Measurements from ENCODE around the gene CHI3L1.

The CHI3L1 gene

GRCh38 chr1:203162403-203162802, 24.1 kb downstream of the CHI3L1 start:
- no peaks in the 10 kb centered on the region for H4K20me1 ChIP-seq (ENCODE audit: insufficient read depth, low read length)
- H3K4me1 ChIP-seq (ENCODE audit: low read length): peaks cover 5% of the 10 kb centered on the region
- H2AFZ ChIP-seq (ENCODE audit: low read depth, low read length): no peak overlapping the region
- H3K27ac ChIP-seq (ENCODE audit: low read length): no peak overlapping the region
- no peaks in the 10 kb centered on the region for H3K9me3 ChIP-seq (ENCODE audit: insufficient read depth, low read length)
- no peaks in the 10 kb centered on the region for H3K79me2 ChIP-seq (ENCODE audit: low read length)
- no peak overlapping the region for H3K4me2 ChIP-seq (ENCODE audit: low read length)
- TF ChIP-seq EZH2phosphoT487 (IDR thresholded peaks at IDR 0.05; ENCODE audit: low read depth): no peak
- TF ChIP-seq CTCF (IDR thresholded peaks at IDR 0.05; ENCODE audit: low read depth, low read length): no peak
- no peak overlapping the region for H3K4me3 ChIP-seq (ENCODE audit: low read length)
- H3K27me3 ChIP-seq (ENCODE audit: low read depth, low read length): peaks cover 75% of the 10 kb centered on the region
- H3K36me3 ChIP-seq (replicated peaks; ENCODE audit: low read depth, low read length): no peaks in the 10 kb centered on the region
- no peak overlapping the region for H3K9ac ChIP-seq (ENCODE audit: low read length)

- no peak overlapping the region for H2AFZ ChIP-seq (ENCODE audit: low read depth, low read length)
- no peak overlapping the region for H3K4me2 ChIP-seq (ENCODE audit: low read length)
- no peak overlapping the region for H3K4me3 ChIP-seq (ENCODE audit: low read length)
- no peaks in the 10 kb centered on the region for H3K9me3 ChIP-seq (ENCODE audit: insufficient read depth, low read length)
- H3K27ac ChIP-seq (ENCODE audit: low read length): no peak overlapping the region
- TF ChIP-seq EZH2phosphoT487 (IDR thresholded peaks at IDR 0.05; ENCODE audit: low read depth) (no peak), CTCF (IDR thresholded peaks at IDR 0.05; ENCODE audit: low read depth, low read length) (no peak)
- no peaks in the 10 kb centered on the region for H3K36me3 ChIP-seq (replicated peaks; ENCODE audit: low read depth, low read length)
- H3K4me1 ChIP-seq (ENCODE audit: low read length): peaks cover 5% of the 10 kb centered on the region
- H3K9ac ChIP-seq (ENCODE audit: low read length): no peak overlapping the region
- H4K20me1 ChIP-seq (ENCODE audit: insufficient read depth, low read length): no peaks in the 10 kb centered on the region
- no peaks in the 10 kb centered on the region for H3K79me2 ChIP-seq (ENCODE audit: low read length)
- H3K27me3 ChIP-seq (ENCODE audit: low read depth, low read length): peaks cover 82% of the 10 kb centered on the region
Observed at GRCh38 chr1:203161703-203162102, 24.8 kb downstream of the CHI3L1 start.

- Histone ChIP-seq H3K27ac (ENCODE audit: low read length) (no peak overlapping the region), H2AFZ (ENCODE audit: low read depth, low read length) (no peak overlapping the region), H3K4me2 (ENCODE audit: low read length) (no peak overlapping the region), H3K9me3 (ENCODE audit: insufficient read depth, low read length) (no peaks in the 10 kb centered on the region), H3K27me3 (ENCODE audit: low read depth, low read length) (peaks cover 83% of the 10 kb centered on the region), H4K20me1 (ENCODE audit: insufficient read depth, low read length) (no peaks in the 10 kb centered on the region), H3K36me3 (replicated peaks; ENCODE audit: low read depth, low read length) (no peaks in the 10 kb centered on the region), H3K4me1 (ENCODE audit: low read length) (peaks cover 5% of the 10 kb centered on the region), H3K9ac (ENCODE audit: low read length) (no peak overlapping the region), H3K79me2 (ENCODE audit: low read length) (no peaks in the 10 kb centered on the region), H3K4me3 (ENCODE audit: low read length) (no peak overlapping the region)
- TF ChIP-seq EZH2phosphoT487 (IDR thresholded peaks at IDR 0.05; ENCODE audit: low read depth) (no peak), CTCF (IDR thresholded peaks at IDR 0.05; ENCODE audit: low read depth, low read length) (no peak)
Observed at GRCh38 chr1:203161175-203161574, 25.3 kb downstream of the CHI3L1 start.

- Histone ChIP-seq H3K9me3 (ENCODE audit: insufficient read depth, low read length) (no peaks in the 10 kb centered on the region), H3K27me3 (ENCODE audit: low read depth, low read length) (peaks cover 90% of the 10 kb centered on the region), H3K4me2 (ENCODE audit: low read length) (no peak overlapping the region), H4K20me1 (ENCODE audit: insufficient read depth, low read length) (no peaks in the 10 kb centered on the region), H3K4me1 (ENCODE audit: low read length) (peaks cover 5% of the 10 kb centered on the region), H3K9ac (ENCODE audit: low read length) (no peak overlapping the region), H3K36me3 (replicated peaks; ENCODE audit: low read depth, low read length) (no peaks in the 10 kb centered on the region), H3K27ac (ENCODE audit: low read length) (no peak overlapping the region), H3K4me3 (ENCODE audit: low read length) (no peak overlapping the region), H3K79me2 (ENCODE audit: low read length) (no peaks in the 10 kb centered on the region), H2AFZ (ENCODE audit: low read depth, low read length) (no peak overlapping the region)
- no peak for TF ChIP-seq CTCF (IDR thresholded peaks at IDR 0.05; ENCODE audit: low read depth, low read length)
- TF ChIP-seq EZH2phosphoT487 (IDR thresholded peaks at IDR 0.05; ENCODE audit: low read depth): no peak
Observed at GRCh38 chr1:203159844-203160243, 26.7 kb downstream of the CHI3L1 start.

Measured in OCI-LY3 (cell line).